NCI-H82 treated with DMSO at 0.1 percent for 48 hours (cell line): ENCODE measurements around the gene SLC2A11.

Experiments used
- DNase-seq: peaks from one replicate; lab custom pipeline; 2025; ENCODE audit not compliant: unreplicated experiment; lab: John Stamatoyannopoulos, UW

Gene SLC2A11, protein sequence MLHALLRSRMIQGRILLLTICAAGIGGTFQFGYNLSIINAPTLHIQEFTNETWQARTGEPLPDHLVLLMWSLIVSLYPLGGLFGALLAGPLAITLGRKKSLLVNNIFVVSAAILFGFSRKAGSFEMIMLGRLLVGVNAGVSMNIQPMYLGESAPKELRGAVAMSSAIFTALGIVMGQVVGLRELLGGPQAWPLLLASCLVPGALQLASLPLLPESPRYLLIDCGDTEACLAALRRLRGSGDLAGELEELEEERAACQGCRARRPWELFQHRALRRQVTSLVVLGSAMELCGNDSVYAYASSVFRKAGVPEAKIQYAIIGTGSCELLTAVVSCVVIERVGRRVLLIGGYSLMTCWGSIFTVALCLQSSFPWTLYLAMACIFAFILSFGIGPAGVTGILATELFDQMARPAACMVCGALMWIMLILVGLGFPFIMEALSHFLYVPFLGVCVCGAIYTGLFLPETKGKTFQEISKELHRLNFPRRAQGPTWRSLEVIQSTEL

DNA sequence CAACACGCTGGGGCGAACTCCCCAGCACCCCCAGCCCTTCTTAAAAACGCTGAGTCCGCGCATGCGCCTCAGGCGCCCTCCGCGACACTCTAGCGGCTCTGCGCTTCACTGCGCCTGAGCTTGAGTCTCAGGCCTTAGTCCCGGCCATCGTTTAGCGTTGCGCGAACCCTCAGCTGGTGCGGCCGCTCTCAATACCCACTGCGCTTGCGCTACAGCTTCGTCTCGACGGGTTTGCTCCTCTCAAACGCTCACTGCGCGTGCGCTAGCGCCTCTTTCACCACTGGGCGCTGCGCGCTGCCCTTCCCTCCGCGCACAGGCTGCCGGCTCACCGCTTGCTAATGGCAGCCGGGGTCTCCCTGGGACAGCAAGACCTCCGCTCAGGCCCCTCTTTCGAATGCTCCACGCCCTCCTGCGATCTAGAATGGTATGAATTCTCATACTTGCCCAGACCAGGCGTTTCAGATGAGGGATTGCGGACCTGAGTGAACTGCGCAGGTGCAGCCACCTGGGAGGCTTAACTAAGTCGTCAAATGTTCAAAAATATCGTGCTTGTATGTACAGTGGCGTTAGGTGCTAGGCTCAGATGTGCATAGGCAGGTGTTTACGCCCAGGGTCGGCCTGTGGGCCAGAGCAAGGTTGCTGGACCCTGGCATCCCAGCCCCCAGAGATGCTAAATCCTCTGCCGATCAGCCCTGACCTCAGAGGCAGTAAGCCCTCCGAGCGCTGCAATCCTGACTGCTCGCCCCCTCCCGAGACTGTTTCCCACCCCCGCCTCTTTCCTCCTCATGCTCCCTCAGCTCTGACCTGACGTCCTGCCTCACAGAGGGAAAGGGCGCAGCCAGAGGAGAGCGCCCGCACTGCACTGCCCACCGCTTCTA is at the start of gene SLC2A11:
TSS of gene SLC2A11 (plus strand) at position 270 of the 878 bp plus-strand sequence. CDS start at position 395, 125 bp downstream.
- DNase-seq: peak; percentile 86

DNA sequence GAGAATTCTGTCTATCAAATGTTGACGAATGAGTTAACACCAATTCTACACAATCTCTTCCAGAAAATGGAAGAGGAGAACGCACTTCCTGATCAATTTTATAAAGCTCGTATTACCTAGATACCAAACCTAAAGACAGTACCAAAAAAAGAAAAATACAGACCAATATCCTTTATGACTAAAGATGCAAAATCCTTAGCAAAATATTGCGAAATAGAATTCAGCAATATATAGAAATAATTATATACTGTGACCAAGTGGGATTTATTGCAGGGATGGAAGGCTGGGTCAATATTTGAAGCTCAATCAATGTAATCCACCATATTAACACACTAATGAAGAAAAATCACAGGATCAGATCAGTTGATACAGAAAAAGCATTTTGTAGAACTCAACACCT is 45.3 kb upstream of the SLC2A11 start:
- DNase-seq: no peak

DNA sequence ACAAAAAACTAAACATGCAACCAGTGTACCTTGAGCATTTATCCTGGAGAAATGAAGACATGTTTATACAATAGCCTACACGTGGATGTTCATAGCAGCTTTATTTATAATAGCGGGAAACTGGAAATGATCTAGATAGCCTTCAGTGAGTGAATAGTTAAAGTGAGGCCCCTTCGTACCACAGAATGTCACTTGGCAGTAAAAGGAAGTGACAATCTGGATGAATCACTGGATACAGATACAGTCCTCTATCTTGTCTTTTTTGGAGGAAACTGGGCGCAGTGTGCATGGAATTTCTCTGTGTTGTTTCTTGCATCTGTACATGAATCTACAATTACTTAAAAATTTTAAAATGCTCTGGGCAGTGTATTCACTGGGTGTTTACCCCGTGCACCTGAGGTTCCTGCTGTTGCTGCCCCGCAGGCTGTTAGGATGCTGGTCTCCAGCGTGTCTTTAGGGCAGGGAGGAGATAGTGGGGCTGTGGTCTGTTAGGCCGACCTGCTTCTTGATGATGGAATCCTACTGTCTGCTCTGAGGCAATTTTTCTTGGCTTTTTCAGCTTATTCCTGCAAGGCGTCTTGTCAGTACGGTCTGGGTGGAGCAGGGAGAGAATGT is 42.0 kb upstream of the SLC2A11 start:
- DNase-seq: no peak

DNA sequence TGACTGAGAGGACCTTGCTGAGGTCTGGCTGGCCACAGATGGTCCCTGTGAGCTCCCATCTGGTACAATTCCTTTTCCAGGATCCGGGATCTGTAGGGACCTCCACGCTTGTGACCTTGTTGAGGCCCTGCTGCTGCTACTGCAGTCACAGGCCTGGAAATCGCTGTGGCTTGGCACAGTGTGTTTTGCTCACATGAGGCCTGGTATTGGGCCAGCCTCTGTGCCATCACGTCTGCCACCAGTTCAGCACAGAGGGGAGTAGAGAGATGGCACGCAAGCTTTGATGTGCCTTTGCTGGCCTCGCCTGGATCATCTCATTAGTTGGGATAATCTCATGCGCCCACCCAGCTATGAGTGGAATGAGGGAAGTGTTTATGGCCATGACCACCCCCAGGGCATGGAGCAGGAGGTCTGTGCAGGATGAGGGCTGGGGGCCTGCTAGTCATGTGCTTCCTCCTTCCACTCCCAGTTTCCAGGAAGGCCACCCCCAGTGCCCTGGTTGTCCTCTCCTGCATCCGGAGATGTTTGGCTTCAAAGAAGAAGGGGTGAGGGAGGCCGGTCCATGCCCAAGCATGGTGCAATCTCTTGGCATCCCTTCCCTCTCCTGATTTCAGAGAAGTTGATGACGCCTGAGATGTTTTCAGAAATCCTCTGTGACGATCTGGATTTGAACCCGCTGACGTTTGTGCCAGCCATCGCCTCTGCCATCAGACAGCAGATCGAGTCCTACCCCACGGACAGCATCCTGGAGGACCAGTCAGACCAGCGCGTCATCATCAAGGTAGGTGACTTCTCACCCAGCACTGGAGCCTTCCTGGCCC is 41.3 kb upstream of the SLC2A11 start:
- peak; percentile 15 for DNase-seq

DNA sequence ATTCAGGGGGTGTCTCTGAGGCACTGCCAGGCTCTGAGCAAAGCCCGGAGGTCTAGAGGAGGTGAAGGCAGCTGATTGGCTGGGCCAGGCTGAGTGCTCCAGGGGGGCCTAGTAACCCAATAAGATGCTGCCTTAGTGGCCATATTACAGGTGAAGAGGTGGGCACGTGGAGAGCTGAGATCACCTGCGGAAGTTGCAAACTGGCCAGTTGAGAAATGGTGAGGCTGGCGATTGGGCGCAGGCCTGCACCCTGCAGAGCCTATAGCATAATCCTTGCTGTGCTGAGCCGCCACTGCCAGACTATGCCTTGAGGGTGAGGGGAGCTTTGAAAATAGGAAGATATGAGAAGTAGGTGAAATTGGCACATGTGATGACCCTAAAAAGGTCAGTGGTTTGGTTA is 40.5 kb upstream of the SLC2A11 start:
- no peak for DNase-seq

DNA sequence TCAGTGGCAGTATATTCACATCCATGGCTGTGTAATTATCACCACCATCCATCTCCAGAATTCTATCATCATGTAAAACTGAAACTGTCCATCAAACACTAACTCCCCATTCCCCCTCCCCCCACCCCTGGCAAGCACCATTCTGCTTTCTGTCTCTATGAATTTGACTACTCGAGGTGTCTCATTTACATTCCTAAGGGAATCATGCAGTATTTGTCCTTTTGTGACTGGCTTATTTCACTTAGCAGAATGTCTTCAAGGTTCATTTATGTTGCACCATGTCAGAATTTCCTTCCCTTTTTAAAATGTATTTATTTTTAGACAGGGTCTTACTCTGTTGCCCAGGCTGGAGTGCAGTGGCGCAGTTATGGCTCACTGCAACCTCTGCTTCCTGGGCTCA is 39.1 kb upstream of the SLC2A11 start:
- DNase-seq: no peak

DNA sequence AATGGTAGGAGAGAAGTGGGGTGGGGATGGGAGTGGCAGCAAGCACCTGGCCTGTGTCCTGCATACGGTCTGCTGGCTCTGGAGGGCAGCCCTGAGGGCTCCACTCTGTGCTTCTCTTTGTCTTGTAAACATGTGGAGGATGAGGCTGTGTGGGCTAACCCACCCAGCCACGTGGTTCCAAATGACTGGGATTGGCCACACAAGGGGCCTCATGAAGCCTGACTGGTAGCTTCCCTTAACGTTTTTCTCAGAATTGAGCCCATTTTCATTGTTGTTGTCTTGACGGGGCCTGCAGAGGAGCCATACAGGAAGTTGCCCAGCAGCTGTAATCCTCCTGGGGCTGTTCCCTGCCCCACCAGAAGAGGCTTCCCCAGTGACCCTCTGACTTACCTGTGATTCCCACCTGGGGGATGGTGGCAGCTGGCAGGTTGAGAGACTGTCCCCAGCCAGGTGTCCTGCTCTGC is 36.9 kb upstream of the SLC2A11 start:
- DNase-seq: no peak

DNA sequence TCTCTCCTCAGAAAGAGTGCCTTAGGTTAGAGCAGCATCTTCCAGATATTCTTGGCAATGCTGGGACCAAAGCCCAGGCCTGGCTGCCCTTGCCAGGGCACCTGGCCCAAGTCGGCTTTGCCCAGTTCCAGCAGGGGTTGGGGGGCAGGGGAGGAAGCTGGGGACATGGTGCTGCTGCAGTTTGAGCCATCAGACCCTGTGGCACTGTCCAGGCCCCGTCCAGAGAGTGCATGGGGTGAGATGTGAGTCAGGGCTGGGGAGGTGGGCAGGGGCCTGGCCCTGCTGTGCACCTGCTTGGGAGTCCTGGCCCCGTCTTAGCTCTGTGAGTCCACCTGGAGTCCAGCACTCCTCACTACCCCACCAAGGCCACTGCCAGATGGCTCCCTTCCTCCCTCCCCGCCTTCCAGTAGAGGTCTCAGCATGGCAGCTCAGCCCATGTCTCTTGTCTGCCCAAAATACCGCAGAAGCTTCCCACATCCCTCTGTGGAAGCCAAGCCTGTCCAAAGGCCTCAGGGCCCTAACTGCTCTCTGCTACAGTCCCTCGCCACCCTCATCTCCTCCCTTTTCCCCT is 35.5 kb upstream of the SLC2A11 start:
- no peak for DNase-seq

DNA sequence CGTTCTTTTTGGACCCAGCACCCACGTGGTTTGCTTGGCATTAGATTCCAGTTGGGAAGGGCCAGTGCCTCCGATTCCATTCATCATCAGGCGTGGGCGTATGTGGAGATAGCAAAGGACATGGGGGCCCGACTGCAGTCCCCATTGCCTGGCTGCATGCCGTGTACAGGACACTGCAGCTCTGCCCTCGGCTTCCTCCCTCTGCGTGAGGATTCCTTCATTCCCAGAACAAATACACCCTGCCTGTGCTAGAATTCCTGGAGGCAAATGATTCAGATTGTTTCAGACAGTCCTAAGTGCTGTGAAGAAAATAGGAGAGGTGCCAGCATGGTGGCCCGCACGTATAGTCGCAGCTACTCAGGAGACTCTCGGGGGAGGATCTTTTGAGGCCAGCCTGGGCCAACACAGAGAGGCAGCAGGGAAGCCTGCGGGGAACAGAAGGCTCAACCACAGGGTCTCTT is 34.3 kb upstream of the SLC2A11 start:
- no peak for DNase-seq

DNA sequence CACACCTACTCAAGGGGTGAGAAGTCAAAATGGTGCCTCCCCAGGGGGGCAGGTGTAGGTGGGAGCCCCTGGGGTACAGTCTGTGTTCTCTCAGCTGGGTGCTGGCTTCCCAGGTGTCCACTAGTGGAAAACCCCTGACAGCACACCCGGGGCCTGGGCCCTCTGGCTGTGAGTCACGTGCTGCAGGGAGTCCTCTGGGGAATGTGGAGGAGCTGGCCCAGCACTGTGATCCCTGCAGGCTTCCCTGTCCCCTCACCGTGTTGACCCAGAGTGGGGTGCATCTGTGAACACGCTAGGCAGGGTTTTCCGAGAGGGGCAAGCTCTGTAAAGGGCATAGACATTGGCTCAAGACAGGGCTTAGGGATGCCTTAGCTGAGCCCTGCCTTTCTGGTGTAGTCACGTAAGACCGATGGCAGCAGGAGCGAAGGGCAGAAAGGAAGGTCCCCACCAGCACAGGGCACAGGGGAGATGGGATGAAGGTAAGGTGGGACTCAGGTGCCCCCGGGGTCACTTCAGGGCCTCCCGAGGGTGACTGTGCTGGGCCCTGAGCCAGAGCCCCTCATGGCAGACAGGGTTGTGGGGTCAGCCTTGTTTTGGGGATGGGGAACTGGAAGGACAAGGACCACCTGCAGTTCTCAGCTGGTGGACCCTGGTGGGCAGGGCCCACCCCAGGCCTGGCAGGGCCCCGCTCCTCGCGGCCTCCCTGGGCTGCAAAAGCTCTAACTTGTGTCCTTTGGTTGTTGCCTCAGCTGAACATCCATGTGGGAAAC is 33.0 kb upstream of the SLC2A11 start:
- DNase-seq: no peak

DNA sequence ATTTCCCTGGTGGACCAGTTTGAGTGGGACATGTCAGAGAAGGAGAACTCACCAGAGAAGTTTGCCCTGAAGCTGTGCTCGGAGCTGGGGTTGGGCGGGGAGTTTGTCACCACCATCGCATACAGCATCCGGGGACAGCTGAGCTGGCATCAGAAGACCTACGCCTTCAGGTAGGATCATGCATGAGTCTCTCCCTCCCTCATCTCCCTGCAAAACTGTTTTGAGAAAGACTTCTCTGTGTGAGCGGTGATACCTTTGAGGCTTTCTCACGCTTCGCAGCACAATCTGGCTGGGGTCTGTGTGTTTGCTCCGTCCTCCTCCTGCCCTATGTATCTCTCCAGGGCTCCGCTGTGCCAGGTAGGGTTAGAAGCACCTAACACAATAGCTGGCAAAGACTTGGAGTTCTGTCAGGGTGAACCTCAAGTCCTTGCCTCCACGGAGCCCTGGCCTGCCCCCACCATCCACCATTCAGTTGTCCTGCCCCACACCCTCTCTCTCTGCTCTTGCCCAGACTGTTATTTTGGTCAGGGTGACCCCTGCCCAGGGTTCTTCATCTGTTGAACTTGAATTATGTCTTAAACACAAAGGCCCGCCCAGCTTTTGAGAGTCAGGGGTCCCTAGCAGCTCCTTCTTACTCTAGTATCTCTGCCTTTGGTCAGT is 32.3 kb upstream of the SLC2A11 start:
- no peak for DNase-seq

DNA sequence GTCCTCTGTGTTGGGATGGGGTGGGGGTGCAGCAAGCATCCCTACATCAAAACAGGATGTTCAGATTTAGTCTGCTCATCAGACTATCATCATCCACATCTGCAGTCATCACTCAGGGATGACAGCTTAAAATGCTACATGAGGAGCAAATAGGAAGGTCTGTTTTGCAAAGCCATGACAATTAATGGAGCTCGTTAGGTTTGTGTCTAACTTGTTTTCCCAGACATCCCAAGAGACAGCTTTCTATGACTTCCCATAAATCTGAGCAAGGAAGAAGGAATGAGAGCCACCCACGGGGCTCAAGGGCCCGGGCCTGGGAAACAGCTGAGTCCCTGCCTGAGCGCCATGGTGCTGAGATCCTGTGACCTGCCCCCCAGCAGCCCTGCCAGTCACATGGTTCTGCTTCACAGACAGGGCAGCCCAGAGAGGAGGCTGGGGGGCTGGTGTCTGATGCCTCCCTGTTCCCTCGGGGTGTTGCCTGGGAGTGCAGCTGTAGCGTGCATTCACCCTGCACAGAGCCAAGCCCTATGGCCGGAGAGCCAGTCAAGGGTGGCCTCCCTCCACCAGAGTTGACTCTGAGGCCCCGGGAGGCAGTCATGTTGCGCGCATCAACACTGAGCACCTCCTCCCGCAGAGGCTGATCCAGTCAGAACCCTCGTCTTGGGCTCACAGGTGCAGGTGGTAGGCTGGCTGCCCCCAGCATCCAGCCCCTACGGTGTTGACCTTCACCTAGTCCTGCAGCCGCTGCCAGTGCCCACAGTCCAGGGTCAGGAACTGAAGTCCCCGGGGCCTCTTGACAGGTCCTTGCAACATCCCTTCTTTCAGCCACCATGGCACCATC is 30.9 kb upstream of the SLC2A11 start:
- DNase-seq: no peak

DNA sequence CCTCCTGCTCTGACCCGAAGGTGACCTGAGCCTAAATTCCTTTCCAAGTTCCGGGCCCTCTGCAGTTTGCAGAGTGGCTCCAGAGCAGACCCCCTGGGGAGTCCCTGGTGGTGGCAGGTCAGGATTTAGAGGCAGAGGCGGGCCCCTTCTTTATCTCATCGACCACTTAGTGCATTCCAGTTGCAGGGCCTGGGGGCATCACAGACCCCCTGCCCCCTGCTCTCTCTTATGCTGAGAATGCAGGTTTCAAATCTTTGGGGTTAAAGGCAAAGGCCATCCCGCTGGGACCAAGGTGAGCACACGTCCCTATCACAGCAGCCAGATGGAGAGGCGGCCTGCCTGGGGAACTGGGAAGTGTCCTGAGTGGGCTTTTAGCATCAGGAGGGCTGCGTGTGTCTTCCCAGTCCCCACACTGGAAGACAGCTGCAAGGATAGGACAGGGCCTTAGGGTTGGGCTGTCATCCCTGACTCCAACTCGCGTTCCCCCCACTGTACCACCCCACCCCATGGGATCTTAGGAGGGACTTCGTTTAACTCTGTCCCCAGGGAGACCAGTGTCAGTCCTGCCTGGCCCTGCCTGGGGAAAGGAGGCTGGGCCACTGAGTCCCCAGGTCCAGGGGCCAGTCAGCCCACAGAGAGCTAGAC is 30.2 kb upstream of the SLC2A11 start:
- DNase-seq: no peak

DNA sequence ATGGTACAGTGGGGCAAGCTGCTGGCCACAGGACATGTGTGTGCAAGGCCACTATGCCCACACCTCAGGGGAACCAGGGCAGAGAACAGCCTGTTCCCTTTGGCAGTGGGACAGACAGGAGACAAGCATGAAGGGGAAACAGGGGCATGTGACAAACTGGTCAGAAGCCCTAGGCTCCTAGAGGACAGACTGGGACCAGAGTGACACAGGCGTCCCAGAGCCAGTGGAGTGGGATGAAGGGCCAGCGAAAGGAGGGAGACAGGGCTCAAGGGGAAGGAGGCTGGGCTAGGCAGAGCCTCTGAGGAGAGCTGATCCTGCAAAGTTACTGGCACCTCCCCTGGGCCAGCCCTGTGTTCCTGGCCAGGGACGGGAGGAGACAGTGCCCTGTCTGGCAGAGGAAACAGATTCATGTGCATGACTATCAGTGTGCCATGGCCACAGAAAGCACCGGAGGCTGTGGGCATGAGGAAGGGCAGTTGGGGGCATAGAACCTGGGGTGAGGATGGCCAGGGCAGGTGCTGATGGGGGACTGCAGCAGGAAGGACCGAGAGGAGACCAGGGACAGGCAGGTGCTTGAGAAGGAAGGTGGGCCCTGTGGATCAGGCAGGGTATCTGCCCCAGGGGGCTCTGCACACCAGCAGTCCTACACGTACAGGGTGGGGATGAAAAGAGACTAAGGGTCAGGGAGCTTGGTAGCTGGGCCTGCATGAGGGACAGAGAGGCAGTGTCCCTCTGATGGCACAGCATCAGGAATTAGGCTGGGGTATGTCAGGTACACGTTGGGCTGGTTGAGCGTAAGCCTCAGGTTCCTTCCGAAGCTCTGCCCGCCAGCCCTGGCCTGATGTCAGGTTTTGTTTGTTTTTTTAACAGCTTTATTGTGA is 28.6 kb upstream of the SLC2A11 start:
- DNase-seq: no peak

DNA sequence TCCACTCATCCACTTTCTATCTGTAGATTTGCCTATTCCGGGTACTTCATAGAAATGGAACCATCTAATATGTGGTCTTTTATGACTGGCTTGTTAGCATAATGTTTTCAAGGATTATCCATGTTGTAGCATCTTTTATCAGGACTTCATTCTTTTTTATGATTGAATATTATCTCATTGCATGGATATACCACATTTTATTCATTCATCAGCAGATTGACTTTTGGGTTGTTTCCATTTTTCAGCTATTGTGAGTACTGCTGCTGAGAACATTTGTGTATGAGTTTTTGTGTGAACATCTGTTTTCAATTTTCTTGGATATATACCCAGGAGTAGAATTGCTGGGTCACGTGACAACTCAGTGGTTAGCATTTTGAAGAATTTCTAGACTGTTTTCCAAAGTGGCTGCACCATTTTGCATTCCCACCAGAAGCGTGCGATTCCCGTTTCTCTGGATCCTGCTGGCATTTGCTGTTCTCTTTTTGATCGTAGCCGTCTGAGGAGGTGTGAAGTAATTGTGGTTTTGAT is 27.8 kb upstream of the SLC2A11 start:
- DNase-seq: no peak

DNA sequence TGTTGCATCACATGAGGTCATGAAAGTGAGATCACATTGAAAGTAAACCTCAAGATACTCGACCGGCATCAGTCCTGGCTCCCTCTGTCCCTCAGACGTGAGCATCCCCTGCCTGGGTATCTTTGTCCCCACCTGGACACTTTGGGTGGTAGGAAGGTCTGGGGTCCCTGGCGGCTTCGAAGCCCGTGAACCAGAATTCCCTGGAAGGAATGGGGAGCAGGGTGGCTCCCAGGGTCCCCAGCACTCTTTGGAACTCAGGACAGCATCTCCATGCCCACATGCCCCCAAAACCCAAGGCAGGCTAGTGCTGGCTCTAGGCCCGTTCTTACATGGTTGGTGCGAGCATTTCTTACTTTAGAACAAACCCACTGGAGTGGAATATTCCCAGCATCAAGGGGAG is 26.4 kb upstream of the SLC2A11 start:
- DNase-seq: no peak
